SH-SY5Y (cell line): ENCODE data around the gene POT1.

Source experiments
- GATA2 ChIP-seq: IDR thresholded peaks from 2 replicates; pipeline ENCODE4 v1.6.1; 2011; ENCODE audit warnings: mild to moderate bottlenecking, low read depth, low read length
- GATA3 ChIP-seq: IDR thresholded peaks from 2 replicates; pipeline ENCODE4 v1.6.1; 2011; ENCODE audit warnings: low read depth, mild to moderate bottlenecking, low read length, moderate library complexity

DNA sequence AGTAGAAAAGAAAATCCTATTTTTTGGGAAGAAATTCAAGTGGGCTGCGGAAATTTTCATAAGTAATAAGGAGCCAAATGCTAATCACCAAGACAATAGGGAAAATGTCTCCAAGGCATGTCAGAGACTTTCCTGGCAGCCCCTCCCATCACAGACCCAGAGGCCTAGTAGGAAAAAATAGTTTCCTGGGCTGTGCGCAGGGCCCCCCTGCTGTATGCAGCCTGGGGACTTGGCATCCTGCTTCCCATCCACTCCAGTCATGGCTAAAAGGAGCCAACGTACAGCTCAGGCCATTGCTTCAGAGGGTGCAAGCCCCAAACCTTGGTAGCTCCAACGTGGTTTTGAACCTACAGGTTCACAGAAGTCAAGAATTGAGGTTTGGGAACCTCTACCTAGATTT lies 12.8 kb upstream of the POT1 start:
- TF ChIP-seq GATA3 = no peak
- TF ChIP-seq GATA2 = no peak
